ENCODE results near the gene GNB1L.

The GNB1L gene

GRCh38 chr22:19802001-19802893, 52.4 kb downstream of the GNB1L start:
- Histone ChIP-seq H3K36me3 (ENCODE audit: insufficient read depth, insufficient read length, low read length) (peaks cover 45% of the 10 kb centered on the region), H3K9me3 (ENCODE audit: insufficient read depth, low read length) (no peaks in the 10 kb centered on the region), H3K27me3 (ENCODE audit: insufficient read depth, insufficient read length) (no peaks in the 10 kb centered on the region), H3K9ac (ENCODE audit: insufficient read length, low read depth) (no peak overlapping the region), H3K4me1 (ENCODE audit: insufficient read depth, insufficient read length) (peaks cover 11% of the 10 kb centered on the region), H3K4me3 (ENCODE audit: insufficient read length, low read depth) (no peak overlapping the region)
- DNase-seq (ENCODE audit: low read depth, low spot score): no peak
- no peak for TF ChIP-seq ZNF274 (IDR thresholded peaks at IDR 0.05; ENCODE audit: low read depth, low read length)
- TF ChIP-seq SUZ12 (IDR thresholded peaks at IDR 0.05; ENCODE audit: extremely low read depth, insufficient read depth, insufficient read length): no peak
- TF ChIP-seq YY1 (IDR thresholded peaks at IDR 0.05; ENCODE audit: insufficient read depth, insufficient read length): no peak

- Histone ChIP-seq H3K27me3 (ENCODE audit: insufficient read depth, insufficient read length) (no peaks in the 10 kb centered on the region), H3K9me3 (ENCODE audit: insufficient read depth, low read length) (no peaks in the 10 kb centered on the region), H3K4me1 (ENCODE audit: insufficient read depth, insufficient read length) (peaks cover 7% of the 10 kb centered on the region), H3K36me3 (ENCODE audit: insufficient read depth, insufficient read length, low read length) (peaks cover 45% of the 10 kb centered on the region), H3K4me3 (ENCODE audit: insufficient read length, low read depth) (no peak overlapping the region), H3K9ac (ENCODE audit: insufficient read length, low read depth) (no peak overlapping the region)
- no peak for TF ChIP-seq ZNF274 (IDR thresholded peaks at IDR 0.05; ENCODE audit: low read depth, low read length)
- no peak for TF ChIP-seq SUZ12 (IDR thresholded peaks at IDR 0.05; ENCODE audit: extremely low read depth, insufficient read depth, insufficient read length)
- no peak for TF ChIP-seq YY1 (IDR thresholded peaks at IDR 0.05; ENCODE audit: insufficient read depth, insufficient read length)
- DNase-seq (ENCODE audit: low read depth, low spot score): no peak
Observed at GRCh38 chr22:19801340-19802000, 53.2 kb downstream of the GNB1L start.

DNA sequence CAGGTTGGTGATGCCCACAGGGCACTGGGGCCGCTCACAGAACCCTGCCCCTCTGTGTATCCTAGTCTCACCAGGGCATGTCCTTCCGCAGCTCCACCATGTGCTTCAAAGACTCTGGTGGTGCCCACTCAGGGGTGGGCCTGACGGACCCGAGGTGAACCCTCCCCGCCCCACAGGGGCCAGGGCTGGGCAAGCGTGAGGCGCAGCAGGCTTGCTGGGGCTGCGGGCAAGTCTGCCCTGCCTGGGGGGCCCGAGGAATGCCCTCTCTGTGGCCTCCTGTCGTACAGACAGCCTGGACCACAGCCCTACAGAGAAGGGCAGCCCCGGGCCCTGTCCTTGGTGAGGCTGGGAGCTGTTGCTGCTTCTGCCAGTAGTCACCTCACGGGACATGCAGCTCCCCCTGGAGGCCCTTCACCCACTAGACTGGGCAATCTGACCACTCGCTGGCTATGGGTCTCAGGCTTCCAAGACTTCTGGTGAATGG, 53.9 kb downstream of the GNB1L start:
- Histone ChIP-seq H3K27me3 (ENCODE audit: insufficient read depth, insufficient read length) (no peaks in the 10 kb centered on the region), H3K4me1 (ENCODE audit: insufficient read depth, insufficient read length) (peaks cover 6% of the 10 kb centered on the region), H3K9me3 (ENCODE audit: insufficient read depth, low read length) (no peaks in the 10 kb centered on the region), H3K4me3 (ENCODE audit: insufficient read length, low read depth) (no peak overlapping the region), H3K36me3 (ENCODE audit: insufficient read depth, insufficient read length, low read length) (peaks cover 45% of the 10 kb centered on the region), H3K9ac (ENCODE audit: insufficient read length, low read depth) (no peak overlapping the region)
- peak; percentile 6 for DNase-seq (ENCODE audit: low read depth, low spot score)
- TF ChIP-seq ZNF274 (IDR thresholded peaks at IDR 0.05; ENCODE audit: low read depth, low read length) (no peak), YY1 (IDR thresholded peaks at IDR 0.05; ENCODE audit: insufficient read depth, insufficient read length) (no peak), SUZ12 (IDR thresholded peaks at IDR 0.05; ENCODE audit: extremely low read depth, insufficient read depth, insufficient read length) (no peak)

DNA sequence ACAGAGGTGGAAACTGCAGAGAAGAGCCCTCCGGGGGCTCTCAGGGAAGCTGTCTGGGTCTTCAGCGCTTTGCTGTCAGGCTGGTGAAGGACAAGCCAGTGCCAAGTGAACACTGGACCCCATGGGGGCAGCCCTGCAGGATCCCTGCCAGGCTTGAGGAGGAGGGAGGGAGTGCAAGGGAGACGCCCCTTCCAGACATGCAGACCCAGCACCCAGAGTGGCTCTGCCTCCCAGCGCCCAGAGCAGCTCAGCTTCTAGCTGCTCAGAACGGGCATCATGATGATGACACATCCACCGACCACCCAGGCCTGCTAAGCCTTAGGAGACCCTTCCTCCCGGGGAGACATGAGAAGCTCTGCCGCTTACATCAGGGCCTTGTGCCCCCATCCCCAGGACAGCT, 54.4 kb downstream of the GNB1L start:
- Histone ChIP-seq H3K9me3 (ENCODE audit: insufficient read depth, low read length) (no peaks in the 10 kb centered on the region), H3K36me3 (ENCODE audit: insufficient read depth, insufficient read length, low read length) (peaks cover 45% of the 10 kb centered on the region), H3K9ac (ENCODE audit: insufficient read length, low read depth) (no peak overlapping the region), H3K4me3 (ENCODE audit: insufficient read length, low read depth) (no peak overlapping the region), H3K27me3 (ENCODE audit: insufficient read depth, insufficient read length) (no peaks in the 10 kb centered on the region), H3K4me1 (ENCODE audit: insufficient read depth, insufficient read length) (peaks cover 6% of the 10 kb centered on the region)
- DNase-seq (ENCODE audit: low read depth, low spot score): no peak
- TF ChIP-seq ZNF274 (IDR thresholded peaks at IDR 0.05; ENCODE audit: low read depth, low read length): no peak
- TF ChIP-seq SUZ12 (IDR thresholded peaks at IDR 0.05; ENCODE audit: extremely low read depth, insufficient read depth, insufficient read length): no peak
- TF ChIP-seq YY1 (IDR thresholded peaks at IDR 0.05; ENCODE audit: insufficient read depth, insufficient read length): no peak

DNA sequence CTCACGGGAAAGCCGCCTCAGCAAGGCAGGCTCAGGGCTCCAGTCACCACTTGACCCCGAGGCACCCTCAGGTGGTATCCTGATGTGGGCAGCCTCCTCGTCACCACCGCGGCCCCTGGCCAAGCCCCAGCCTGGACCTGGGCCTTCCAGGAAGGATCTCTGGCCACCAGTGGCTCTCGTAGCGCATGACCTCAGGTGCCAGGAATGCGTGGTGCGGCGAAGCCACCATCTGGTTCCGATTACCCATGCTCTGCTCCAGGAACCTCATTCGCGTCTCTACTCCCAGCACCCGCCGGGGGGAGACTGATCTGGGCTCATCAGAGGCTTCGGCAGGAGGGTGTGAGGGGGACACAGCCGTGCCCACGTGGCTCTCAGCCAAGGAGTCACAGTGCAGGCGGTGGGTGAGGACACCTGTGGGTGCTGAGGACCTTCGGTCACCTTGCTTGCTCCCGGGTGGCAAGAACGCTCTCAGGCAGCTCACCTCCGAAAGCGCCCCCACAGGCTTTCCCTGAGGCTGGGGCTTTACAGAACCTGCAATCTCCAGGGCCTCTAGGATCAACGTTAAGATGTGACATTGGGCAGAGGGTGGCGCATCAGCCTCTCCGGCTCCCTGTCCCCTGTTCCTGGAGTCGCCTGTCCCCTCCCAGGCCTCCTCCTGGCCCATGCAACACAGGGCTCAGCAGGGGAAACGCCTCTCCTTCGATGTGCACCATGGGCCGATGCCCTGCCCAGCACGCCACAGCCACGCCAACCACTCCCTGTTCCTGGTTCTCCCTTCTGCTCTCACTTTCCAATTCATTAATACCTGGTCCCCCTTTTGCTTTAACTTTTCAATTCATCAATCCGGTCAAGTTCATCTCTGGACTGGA, 55.1 kb downstream of the GNB1L start:
- DNase-seq (ENCODE audit: low read depth, low spot score): peak; percentile 3
- TF ChIP-seq YY1 (IDR thresholded peaks at IDR 0.05; ENCODE audit: insufficient read depth, insufficient read length) (no peak), SUZ12 (IDR thresholded peaks at IDR 0.05; ENCODE audit: extremely low read depth, insufficient read depth, insufficient read length) (no peak), ZNF274 (IDR thresholded peaks at IDR 0.05; ENCODE audit: low read depth, low read length) (no peak)
- H3K9ac ChIP-seq (ENCODE audit: insufficient read length, low read depth): no peak overlapping the region

GRCh38 chr22:19798891-19799293, 55.8 kb downstream of the GNB1L start:
- Histone ChIP-seq H3K9ac (ENCODE audit: insufficient read length, low read depth) (no peak overlapping the region), H3K36me3 (ENCODE audit: insufficient read depth, insufficient read length, low read length) (peaks cover 43% of the 10 kb centered on the region), H3K27me3 (ENCODE audit: insufficient read depth, insufficient read length) (no peaks in the 10 kb centered on the region), H3K4me3 (ENCODE audit: insufficient read length, low read depth) (no peak overlapping the region), H3K4me1 (ENCODE audit: insufficient read depth, insufficient read length) (peaks cover 6% of the 10 kb centered on the region), H3K9me3 (ENCODE audit: insufficient read depth, low read length) (no peaks in the 10 kb centered on the region)
- DNase-seq (ENCODE audit: low read depth, low spot score): no peak
- TF ChIP-seq YY1 (IDR thresholded peaks at IDR 0.05; ENCODE audit: insufficient read depth, insufficient read length) (no peak), ZNF274 (IDR thresholded peaks at IDR 0.05; ENCODE audit: low read depth, low read length) (no peak), SUZ12 (IDR thresholded peaks at IDR 0.05; ENCODE audit: extremely low read depth, insufficient read depth, insufficient read length) (no peak)

More for the DNA sequence above, 55.1 kb downstream of the GNB1L start:
- H3K4me3 ChIP-seq (ENCODE audit: insufficient read length, low read depth): no peak overlapping the region
- H3K4me1 ChIP-seq (ENCODE audit: insufficient read depth, insufficient read length): peaks cover 6% of the 10 kb centered on the region
- no peaks in the 10 kb centered on the region for H3K27me3 ChIP-seq (ENCODE audit: insufficient read depth, insufficient read length)
- peaks cover 45% of the 10 kb centered on the region for H3K36me3 ChIP-seq (ENCODE audit: insufficient read depth, insufficient read length, low read length)
- no peaks in the 10 kb centered on the region for H3K9me3 ChIP-seq (ENCODE audit: insufficient read depth, low read length)

Data from NT2/D1 (cell line).